Measurements from ENCODE around the gene SEPTIN3.
"Not testable (repeated sequence)": the region's sequence is repeated elsewhere in the genome, so short reads cannot be mapped to it uniquely, and the experiment has no call there.

SEPTIN3 gene

GRCh38 chr22:41943661-41944209 lies 25.5 kb upstream of the SEPTIN3 start:
- no peak for DNase-seq

GRCh38 chr22:41946629-41947423 lies 22.4 kb upstream of the SEPTIN3 start, which contains the start of gene CENPM:
CENPM (minus strand) TSS chr22:41947152; CDS start chr22:41947076, 76 bp downstream.
- DNase-seq: peak; percentile 82

GRCh38 chr22:41947424-41948080 lies 21.7 kb upstream of the SEPTIN3 start:
- no peak for DNase-seq

GRCh38 chr22:41948142-41948541 lies 21.1 kb upstream of the SEPTIN3 start:
- no peak for DNase-seq

- not testable (repeated sequence) for DNase-seq
These were observed 20.3 kb upstream of the SEPTIN3 start for GRCh38 chr22:41948928-41949296.

- peak; percentile 15 for DNase-seq
These were observed 19.8 kb upstream of the SEPTIN3 start for GRCh38 chr22:41949297-41949965.

GRCh38 chr22:41951898-41952474 lies 17.3 kb upstream of the SEPTIN3 start, which contains the start of gene SMIM45:
SMIM45 (plus strand) TSS chr22:41952150.
- no peak for DNase-seq

- no peak for DNase-seq
These were observed 16.5 kb upstream of the SEPTIN3 start for GRCh38 chr22:41952713-41953112.

GRCh38 chr22:41957941-41958556 lies 11.2 kb upstream of the SEPTIN3 start:
- DNase-seq: no peak

- DNase-seq: no peak
These were observed 5.7 kb upstream of the SEPTIN3 start for GRCh38 chr22:41963453-41964111.

GRCh38 chr22:41964112-41964491 lies 5.1 kb upstream of the SEPTIN3 start:
- DNase-seq: no peak

GRCh38 chr22:41966225-41966606 lies 3.0 kb upstream of the SEPTIN3 start:
- no peak for DNase-seq

- peak; percentile 3 for DNase-seq
These were observed 2.5 kb upstream of the SEPTIN3 start for GRCh38 chr22:41966607-41967240.

- DNase-seq: no peak
These were observed 642 bp upstream of the SEPTIN3 start for GRCh38 chr22:41968601-41969000.

GRCh38 chr22:41970601-41971000 lies 1.4 kb downstream of the SEPTIN3 start:
- DNase-seq: no peak

- no peak for DNase-seq
These were observed 2.2 kb downstream of the SEPTIN3 start for GRCh38 chr22:41971431-41971830.

GRCh38 chr22:41974691-41975290 lies 5.5 kb downstream of the SEPTIN3 start:
- no peak for DNase-seq

- peak; percentile 24 for DNase-seq
These were observed 6.2 kb downstream of the SEPTIN3 start for GRCh38 chr22:41975299-41976069.

- peak; percentile 8 for DNase-seq
These were observed 7.0 kb downstream of the SEPTIN3 start for GRCh38 chr22:41976070-41976901.
